ENCODE results near the gene PCDH15.

GRCh38 chr10:53899463-53900160 is 901.4 kb downstream of the PCDH15 start:
- no peak for TF ChIP-seq CTCF (IDR thresholded peaks at IDR 0.05; ENCODE audit: insufficient read depth, low read depth, low read length)
- TF ChIP-seq EZH2 (IDR thresholded peaks at IDR 0.05; ENCODE audit: insufficient read depth, low read length): no peak
